ENCODE results near the gene HECW1. TPM values are rescaled to one million over a fixed set of nuclear protein-coding genes. Genes with fewer than 3 reads are reported as not detected.

The HECW1 gene
- total RNA-seq, 4 donors from 2014 or later: 0.06 to 0.99 (median 0.27) TPM

- Histone ChIP-seq H3K9me3 (no peaks in the 10 kb centered on the region), H3K4me3 (no peak overlapping the region), H3K36me3 (no peaks in the 10 kb centered on the region), H3K27ac (replicated peaks in 1 of 4) (no peak overlapping the region), H3K4me1 (peaks cover 0 to 13% (median 8%) of the 10 kb centered on the region in 4 donors), H3K27me3 (no peaks in the 10 kb centered on the region)
- WGBS: 86% methylated on average over 5 of the region's 6 CpGs
- intact Hi-C loops (cut with DNase I): no loop called here
- no peak for DNase-seq (ENCODE audit: extremely low spot score)
- TF ChIP-seq POLR2AphosphoS5 (IDR thresholded peaks at IDR 0.05): no peak
- TF ChIP-seq EP300 (IDR thresholded peaks at IDR 0.05): no peak
- no peak for TF ChIP-seq CTCF (IDR thresholded peaks at IDR 0.05)
- no peak for TF ChIP-seq POLR2A (IDR thresholded peaks at IDR 0.05; ENCODE audit: low read depth)
Observed at GRCh38 chr7:43535810-43536585, 423.6 kb downstream of the HECW1 start.

GRCh38 chr7:43536773-43537172 is 424.3 kb downstream of the HECW1 start:
- no peak for DNase-seq (ENCODE audit: extremely low spot score)
- H3K4me3 ChIP-seq: no peak overlapping the region
- no peaks in the 10 kb centered on the region for H3K36me3 ChIP-seq
- H3K27ac ChIP-seq (replicated peaks in 1 of 4): no peak overlapping the region
- intact Hi-C loops (cut with DNase I): no loop called here
- no peaks in the 10 kb centered on the region for H3K27me3 ChIP-seq
- peaks cover 0 to 13% (median 8%) of the 10 kb centered on the region in 4 donors for H3K4me1 ChIP-seq
- no peaks in the 10 kb centered on the region for H3K9me3 ChIP-seq
- no peak for TF ChIP-seq CTCF (IDR thresholded peaks at IDR 0.05)
- no peak for TF ChIP-seq EP300 (IDR thresholded peaks at IDR 0.05)
- 92% methylated on average over 15 of the region's 15 CpGs for WGBS

- 85% methylated on average over 9 of the region's 9 CpGs for WGBS
- H3K9me3 ChIP-seq: no peaks in the 10 kb centered on the region
- DNase-seq (ENCODE audit: extremely low spot score): no peak
- peaks cover 0 to 13% (median 8%) of the 10 kb centered on the region in 4 donors for H3K4me1 ChIP-seq
- intact Hi-C loops (cut with DNase I): no loop called here
- H3K4me3 ChIP-seq: no peak overlapping the region
- H3K27me3 ChIP-seq: no peaks in the 10 kb centered on the region
- TF ChIP-seq CTCF (IDR thresholded peaks at IDR 0.05) (no peak), POLR2AphosphoS5 (IDR thresholded peaks at IDR 0.05) (no peak), POLR2A (IDR thresholded peaks at IDR 0.05; ENCODE audit: low read depth) (no peak), EP300 (IDR thresholded peaks at IDR 0.05) (no peak)
- H3K36me3 ChIP-seq: no peaks in the 10 kb centered on the region
- H3K27ac ChIP-seq (replicated peaks in 1 of 4): no peak overlapping the region
Observed at GRCh38 chr7:43537765-43538403, 425.4 kb downstream of the HECW1 start.

- no peaks in the 10 kb centered on the region for H3K36me3 ChIP-seq
- no peaks in the 10 kb centered on the region for H3K9me3 ChIP-seq
- no peak for DNase-seq (ENCODE audit: extremely low spot score)
- H3K4me1 ChIP-seq: peaks cover 0 to 13% (median 8%) of the 10 kb centered on the region in 4 donors
- no peak overlapping the region for H3K4me3 ChIP-seq
- 92% methylated on average over 4 of the region's 4 CpGs for WGBS
- TF ChIP-seq POLR2A (IDR thresholded peaks at IDR 0.05; ENCODE audit: low read depth) (no peak), EP300 (IDR thresholded peaks at IDR 0.05) (no peak), POLR2AphosphoS5 (IDR thresholded peaks at IDR 0.05) (no peak), CTCF (IDR thresholded peaks at IDR 0.05) (no peak)
- H3K27ac ChIP-seq (replicated peaks in 1 of 4): no peak overlapping the region
- intact Hi-C loops (cut with DNase I): no loop called here
- no peaks in the 10 kb centered on the region for H3K27me3 ChIP-seq
Observed at GRCh38 chr7:43538404-43538771, 425.9 kb downstream of the HECW1 start.

Measured in esophagus muscularis mucosa (tissue), 4 donors.